Tibial nerve (tissue), 4 donors: ENCODE measurements around the gene PGBD1. TPM values are rescaled to one million over a fixed set of nuclear protein-coding genes. Genes with fewer than 3 reads are reported as not detected.

Source experiments
- DNase-seq, 2 donors: peaks; one replicate each; pipeline ENCODE4 v3.0.0-alpha.2; 2019; ENCODE audit warnings: low spot score in 2 of 2
- H3K27ac ChIP-seq, 4 donors: fragments of 200-600 bp; sonication (generic) in 3 of 4; one replicate each; pipeline ENCODE4 v1.5.1; 2017 to 2019; ENCODE audit warnings: mild to moderate bottlenecking in 1 of 4
- H3K27me3 ChIP-seq, 2 donors: fragments of 200-600 bp; sonication (generic) in 1 of 2; one replicate each; pipeline versions ENCODE4 v1.5.1 to v1.6.0; 2017 to 2019
- H3K36me3 ChIP-seq, 3 donors: fragments of 200-600 bp; sonication (generic); one replicate each; pipeline ENCODE4 v1.5.1; 2018 to 2019
- H3K4me1 ChIP-seq, 4 donors: fragments of 200-600 bp; sonication (generic) in 3 of 4; one replicate each; pipeline ENCODE4 v1.5.1; 2017 to 2019
- H3K4me3 ChIP-seq, 4 donors: fragments of 200-600 bp; sonication (generic) in 3 of 4; one replicate each; pipeline ENCODE4 v1.5.1; 2017 to 2019; ENCODE audit warnings: mild to moderate bottlenecking in 1 of 4, moderate library complexity in 1 of 4
- H3K9me3 ChIP-seq, 4 donors: fragments of 200-600 bp; sonication (generic) in 3 of 4; one replicate each; pipeline ENCODE4 v1.5.1; 2017 to 2019
- EP300 ChIP-seq, 2 donors: sonication (generic); formaldehyde crosslinking; IDR thresholded peaks; one replicate each; pipeline ENCODE4 v1.6.1; 2017; ENCODE audit warnings: antibody characterized with exemption in 2 of 2, mild to moderate bottlenecking in 1 of 2
- POLR2A ChIP-seq, 2 donors: fragments of 450-650 bp; IDR thresholded peaks; one replicate each; pipeline ENCODE4 v1.6.1; 2017; ENCODE audit warnings: antibody characterized with exemption in 2 of 2, mild to moderate bottlenecking in 2 of 2, moderate library complexity in 2 of 2
- WGBS, 2 donors: methylation state at CpG; one replicate each; pipeline ENCODE4 v1.1.5; 2018; 5-methylcytosine and 5-hydroxymethylcytosine counted together
- total RNA-seq, 4 donors: library from RNA; depleted of rRNA; stranded (reverse); fragments of >200 nt; gene quantifications; one replicate each; pipeline ENCODE4 v1.1.0, GENCODE V29; 2016
- TF ChIP-seq, protein P1 (sequence below), 5 experiments: fragments of 200-600 bp in 3 of 5; fragments of 450-650 bp in 2 of 5; sonication (generic) in 3 of 5; IDR thresholded peaks; one replicate each; pipeline ENCODE4 v1.5.1; 2016 to 2019; ENCODE audit warnings: antibody characterized with exemption in 5 of 5, mild to moderate bottlenecking in 3 of 5, moderate library complexity in 2 of 5

PGBD1 gene
- total RNA-seq, 4 donors from 2014 or later, result 5.0 to 6.9 (median 6.5) TPM

GRCh38 chr6:28334286-28335039 is 53.1 kb downstream of the PGBD1 start:
- Histone ChIP-seq H3K9me3 (peaks cover 0 to 2% (median 0%) of the 10 kb centered on the region in 4 donors), H3K36me3 (peaks cover 0 to 11% (median 0%) of the 10 kb centered on the region in 3 donors), H3K27ac (peak overlapping the region; percentile 93 to 99 (median 94)), H3K27me3 (no peaks in the 10 kb centered on the region), H3K4me3 (peak overlapping the region in 2 of 4 donors; percentile 50 to 92), H3K4me1 (peaks cover 0 to 24% (median 8%) of the 10 kb centered on the region in 4 donors)
- no peak for DNase-seq
- WGBS, 2 donors, result 57 to 63% methylated on average over 7 of the region's 7 CpGs
- TF ChIP-seq, protein P1, sequence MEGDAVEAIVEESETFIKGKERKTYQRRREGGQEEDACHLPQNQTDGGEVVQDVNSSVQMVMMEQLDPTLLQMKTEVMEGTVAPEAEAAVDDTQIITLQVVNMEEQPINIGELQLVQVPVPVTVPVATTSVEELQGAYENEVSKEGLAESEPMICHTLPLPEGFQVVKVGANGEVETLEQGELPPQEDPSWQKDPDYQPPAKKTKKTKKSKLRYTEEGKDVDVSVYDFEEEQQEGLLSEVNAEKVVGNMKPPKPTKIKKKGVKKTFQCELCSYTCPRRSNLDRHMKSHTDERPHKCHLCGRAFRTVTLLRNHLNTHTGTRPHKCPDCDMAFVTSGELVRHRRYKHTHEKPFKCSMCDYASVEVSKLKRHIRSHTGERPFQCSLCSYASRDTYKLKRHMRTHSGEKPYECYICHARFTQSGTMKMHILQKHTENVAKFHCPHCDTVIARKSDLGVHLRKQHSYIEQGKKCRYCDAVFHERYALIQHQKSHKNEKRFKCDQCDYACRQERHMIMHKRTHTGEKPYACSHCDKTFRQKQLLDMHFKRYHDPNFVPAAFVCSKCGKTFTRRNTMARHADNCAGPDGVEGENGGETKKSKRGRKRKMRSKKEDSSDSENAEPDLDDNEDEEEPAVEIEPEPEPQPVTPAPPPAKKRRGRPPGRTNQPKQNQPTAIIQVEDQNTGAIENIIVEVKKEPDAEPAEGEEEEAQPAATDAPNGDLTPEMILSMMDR (IDR thresholded peaks at IDR 0.05), result no peak
- TF ChIP-seq POLR2A (IDR thresholded peaks at IDR 0.05), result no peak
- TF ChIP-seq EP300 (IDR thresholded peaks at IDR 0.05), result no peak

DNA sequence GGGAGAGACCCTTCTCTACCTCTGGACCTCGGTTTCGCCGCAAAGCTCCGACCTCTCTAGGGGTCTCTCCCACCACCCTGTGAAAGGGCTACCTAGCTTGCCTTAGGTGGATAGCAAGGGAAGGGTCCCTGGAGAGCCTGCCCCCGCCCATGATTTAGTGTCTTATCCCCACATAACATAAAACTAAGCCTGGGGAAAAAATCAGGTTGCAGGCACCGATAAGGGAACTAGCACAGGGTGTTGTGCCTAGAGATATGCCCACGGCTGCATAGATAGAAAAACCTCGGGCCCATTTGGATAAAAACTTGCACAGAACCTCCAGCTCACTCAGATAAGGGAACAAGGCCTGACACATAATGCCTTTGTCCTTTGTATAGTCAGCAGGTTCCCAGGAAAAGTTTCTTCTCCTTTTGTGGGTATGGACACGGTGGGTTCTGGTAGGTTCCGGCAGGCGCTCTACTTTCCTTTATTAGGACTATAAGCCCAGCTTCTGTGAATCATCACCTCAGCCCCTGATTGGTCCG is 53.7 kb downstream of the PGBD1 start:
- WGBS, 2 donors, result 33 to 36% methylated on average over 12 of the region's 12 CpGs
- Histone ChIP-seq H3K27ac (peak overlapping the region; percentile 93 to 99 (median 94)), H3K4me1 (peaks cover 0 to 24% (median 8%) of the 10 kb centered on the region in 4 donors), H3K4me3 (peak overlapping the region; percentile 50 to 92 (median 70)), H3K27me3 (no peaks in the 10 kb centered on the region), H3K9me3 (no peaks in the 10 kb centered on the region), H3K36me3 (peaks cover 0 to 4% (median 0%) of the 10 kb centered on the region in 3 donors)
- TF ChIP-seq POLR2A (IDR thresholded peaks at IDR 0.05) (no peak), EP300 (IDR thresholded peaks at IDR 0.05) (no peak)
- TF ChIP-seq, protein P1 (IDR thresholded peaks at IDR 0.05), result no peak
- peak in 1 of 2 donors; percentile 85 for DNase-seq

GRCh38 chr6:28335564-28336283 is 54.4 kb downstream of the PGBD1 start, which contains the start of gene ZSCAN31:
Gene ZSCAN31, minus strand, starts transcription at chr6:28336148. Its CDS starts 6,465 bp downstream, at chr6:28329683.
- H3K4me1 ChIP-seq, result peaks cover 0 to 24% (median 8%) of the 10 kb centered on the region in 4 donors
- peak within 1 kb of the TSS; percentile 93 to 99 (median 94) for H3K27ac ChIP-seq
- no peaks in the 10 kb centered on the region for H3K27me3 ChIP-seq
- TF ChIP-seq POLR2A (IDR thresholded peaks at IDR 0.05) (peak; percentile 70 to 73), EP300 (IDR thresholded peaks at IDR 0.05) (peak in 1 of 2 donors; percentile 87)
- TF ChIP-seq, protein P1 (IDR thresholded peaks at IDR 0.05), result no peak
- peaks cover 0 to 4% (median 0%) of the 10 kb centered on the region in 3 donors for H3K36me3 ChIP-seq
- 1% methylated on average over 34 to 35 of the region's 35 CpGs for WGBS, 2 donors
- H3K9me3 ChIP-seq, result no peaks in the 10 kb centered on the region
- peak; percentile 40 to 91 for DNase-seq
- peak within 1 kb of the TSS; percentile 50 to 92 (median 70) for H3K4me3 ChIP-seq

DNA sequence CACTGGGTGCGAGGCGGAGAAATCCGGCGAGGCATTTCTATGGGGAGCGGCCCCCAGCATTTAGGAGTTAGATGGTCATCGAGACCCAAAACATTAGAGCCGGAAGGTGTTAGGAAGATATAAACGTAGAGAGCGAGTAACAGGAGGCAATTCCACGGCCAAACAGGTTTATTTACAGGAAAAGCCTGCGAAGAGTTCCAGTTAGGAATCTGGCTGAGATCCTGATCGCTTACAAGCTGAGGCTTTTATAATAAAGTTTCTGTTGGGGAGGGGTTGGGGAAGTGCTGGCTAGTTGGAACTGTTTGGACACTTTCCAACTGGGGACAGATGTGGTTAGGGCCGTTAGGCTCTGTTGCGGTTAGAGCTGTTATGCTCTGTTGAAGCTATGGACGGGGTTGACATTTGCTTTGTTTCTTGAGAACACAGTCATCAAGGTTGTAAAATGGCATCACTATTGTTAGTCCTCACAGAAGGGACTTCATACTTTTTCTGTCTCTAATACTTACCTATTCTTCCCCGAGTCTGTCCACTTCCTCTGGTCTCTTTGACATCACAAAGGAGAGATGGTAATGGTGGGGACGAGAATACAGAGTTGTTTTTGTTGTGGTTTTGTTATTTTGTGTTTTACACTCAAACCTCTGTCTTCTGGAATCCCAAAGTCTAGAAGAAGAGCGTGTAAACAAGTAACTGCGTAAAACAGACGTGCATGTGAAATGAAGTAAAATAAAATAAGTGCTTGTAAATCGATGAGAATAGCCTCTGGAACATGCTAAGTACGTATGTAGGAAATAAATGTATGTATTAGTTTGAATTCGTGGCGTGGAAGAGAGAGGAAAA is 55.1 kb downstream of the PGBD1 start:
- DNase-seq, result peak in 1 of 2 donors; percentile 40
- no peaks in the 10 kb centered on the region for H3K27me3 ChIP-seq
- H3K27ac ChIP-seq, result peak overlapping the region; percentile 93 to 99 (median 94)
- H3K4me1 ChIP-seq, result peaks cover 0 to 24% (median 8%) of the 10 kb centered on the region in 4 donors
- peak overlapping the region; percentile 50 to 92 (median 70) for H3K4me3 ChIP-seq
- TF ChIP-seq, protein P1 (IDR thresholded peaks at IDR 0.05), result no peak
- TF ChIP-seq POLR2A (IDR thresholded peaks at IDR 0.05), result no peak
- no peak for TF ChIP-seq EP300 (IDR thresholded peaks at IDR 0.05)
- H3K9me3 ChIP-seq, result no peaks in the 10 kb centered on the region
- peaks cover 0 to 4% (median 0%) of the 10 kb centered on the region in 3 donors for H3K36me3 ChIP-seq
- WGBS, 2 donors, result 9 to 10% methylated on average over 24 of the region's 24 CpGs
